BLaER1 (cell line): ENCODE measurements around the gene CLIP1.
"Not testable (repeated sequence)": the region's sequence is repeated elsewhere in the genome, so short reads cannot be mapped to it uniquely, and the experiment has no call there.

Experiments used
- H3K27ac ChIP-seq: shearing (Covaris generic); formaldehyde crosslinking; 2 replicates; pipeline ENCODE4 v1.8.1; 2022
- H3K27me3 ChIP-seq: shearing (Covaris generic); formaldehyde crosslinking; 2 replicates; pipeline ENCODE4 v1.8.1; 2022
- H3K36me3 ChIP-seq: shearing (Covaris generic); formaldehyde crosslinking; 2 replicates; pipeline ENCODE4 v1.8.1; 2022
- H3K4me1 ChIP-seq: shearing (Covaris generic); formaldehyde crosslinking; 2 replicates; pipeline ENCODE4 v1.8.1; 2022
- H3K4me2 ChIP-seq: shearing (Covaris generic); formaldehyde crosslinking; 2 replicates; pipeline ENCODE4 v1.8.1; 2022
- H3K4me3 ChIP-seq: shearing (Covaris generic); formaldehyde crosslinking; 2 replicates; pipeline ENCODE4 v1.8.1; 2022
- H3K9ac ChIP-seq: shearing (Covaris generic); formaldehyde crosslinking; 2 replicates; pipeline ENCODE4 v1.8.1; 2022
- H3K9me3 ChIP-seq: shearing (Covaris generic); formaldehyde crosslinking; 2 replicates; pipeline ENCODE4 v1.8.1; 2022
- H4K20me1 ChIP-seq: shearing (Covaris generic); formaldehyde crosslinking; 2 replicates; pipeline ENCODE4 v1.8.1; 2022
- Cebpa-rat ChIP-seq: shearing (Covaris generic); IDR thresholded peaks from 2 replicates; pipeline ENCODE4 v1.8.1; 2022

CLIP1 gene

DNA sequence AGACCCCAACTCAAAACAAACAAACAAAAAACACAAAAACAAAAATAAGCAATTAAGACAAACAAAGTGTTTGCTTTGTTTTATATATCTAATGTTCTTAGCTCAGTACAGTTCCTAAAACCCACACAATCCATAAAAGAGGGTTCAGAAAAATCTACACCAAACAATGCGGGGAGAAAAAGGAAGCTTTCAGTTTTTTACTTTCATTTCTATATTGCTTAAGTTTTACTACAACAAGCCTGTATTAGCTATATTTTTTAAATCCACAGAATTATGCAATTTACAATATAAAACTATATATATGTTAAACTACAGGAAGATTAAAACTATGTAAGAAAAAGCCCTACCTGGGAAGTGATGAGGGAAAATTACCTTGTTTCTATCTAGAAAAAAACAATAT is 41.4 kb downstream of the CLIP1 start:
- TF ChIP-seq Cebpa-rat = no peak
- peaks cover 65% of the 10 kb centered on the region for H3K36me3 ChIP-seq
- no peak overlapping the region for H3K4me3 ChIP-seq
- peaks cover 8% of the 10 kb centered on the region for H3K4me1 ChIP-seq
- no peak overlapping the region for H3K27ac ChIP-seq
- no peak overlapping the region for H3K4me2 ChIP-seq
- H3K9me3 ChIP-seq = no peaks in the 10 kb centered on the region
- peaks cover 17% of the 10 kb centered on the region; the same call in 1 of the 2 replicates for H4K20me1 ChIP-seq
- H3K27me3 ChIP-seq = no peaks in the 10 kb centered on the region
- no peak overlapping the region for H3K9ac ChIP-seq

DNA sequence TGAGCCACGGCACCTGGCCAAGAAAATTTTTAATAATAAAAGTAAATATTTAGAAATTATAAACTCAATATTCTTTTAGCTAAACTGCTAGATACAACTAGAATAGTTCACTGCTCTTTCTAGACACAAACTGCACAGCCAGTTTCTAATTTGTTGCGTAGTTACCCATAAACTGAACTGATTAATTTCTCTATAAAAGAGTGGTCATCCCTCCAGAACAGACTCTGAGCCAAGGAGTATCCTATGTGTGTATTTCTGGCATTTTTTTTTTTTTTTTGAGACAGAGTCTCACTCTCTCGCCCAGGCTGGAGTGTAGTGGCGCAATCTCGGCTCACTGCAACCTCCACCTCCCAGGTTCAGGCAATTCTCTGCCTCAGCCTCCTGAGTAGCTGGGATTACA is 45.7 kb downstream of the CLIP1 start:
- not testable (repeated sequence) for H3K27me3 ChIP-seq, H3K9ac ChIP-seq, H4K20me1 ChIP-seq, H3K4me3 ChIP-seq, H3K9me3 ChIP-seq, H3K4me1 ChIP-seq, H3K4me2 ChIP-seq, H3K27ac ChIP-seq
- H3K36me3 ChIP-seq = peaks cover 85% of the 10 kb centered on the region

DNA sequence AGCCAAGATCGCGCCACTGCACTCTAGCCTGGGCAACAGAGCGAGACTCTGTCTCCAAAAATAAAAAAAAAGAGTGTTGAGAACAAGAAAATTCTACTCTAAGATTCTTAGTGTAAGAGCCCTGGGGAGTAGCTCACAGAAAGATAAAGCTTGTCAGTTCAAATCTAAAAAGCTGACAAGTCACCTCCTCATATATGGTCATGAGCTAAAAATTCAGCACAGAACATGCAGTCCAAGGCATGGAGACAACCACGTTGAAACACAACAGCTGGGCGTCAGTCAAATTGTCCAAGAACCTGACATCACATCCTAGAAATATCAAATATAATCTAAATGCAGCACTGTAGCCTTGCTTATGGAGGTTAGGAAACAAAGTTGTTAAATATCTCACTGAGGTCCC is 47.8 kb downstream of the CLIP1 start:
- H4K20me1 ChIP-seq = no peaks in the 10 kb centered on the region
- H3K27ac ChIP-seq = no peak overlapping the region
- peaks cover 82% of the 10 kb centered on the region for H3K36me3 ChIP-seq
- H3K4me3 ChIP-seq = no peak overlapping the region
- H3K9me3 ChIP-seq = no peaks in the 10 kb centered on the region
- no peak overlapping the region for H3K4me2 ChIP-seq
- no peak for TF ChIP-seq Cebpa-rat
- H3K9ac ChIP-seq = no peak overlapping the region
- H3K27me3 ChIP-seq = no peaks in the 10 kb centered on the region
- H3K4me1 ChIP-seq = peaks cover 4% of the 10 kb centered on the region; the same call in 1 of the 2 replicates

DNA sequence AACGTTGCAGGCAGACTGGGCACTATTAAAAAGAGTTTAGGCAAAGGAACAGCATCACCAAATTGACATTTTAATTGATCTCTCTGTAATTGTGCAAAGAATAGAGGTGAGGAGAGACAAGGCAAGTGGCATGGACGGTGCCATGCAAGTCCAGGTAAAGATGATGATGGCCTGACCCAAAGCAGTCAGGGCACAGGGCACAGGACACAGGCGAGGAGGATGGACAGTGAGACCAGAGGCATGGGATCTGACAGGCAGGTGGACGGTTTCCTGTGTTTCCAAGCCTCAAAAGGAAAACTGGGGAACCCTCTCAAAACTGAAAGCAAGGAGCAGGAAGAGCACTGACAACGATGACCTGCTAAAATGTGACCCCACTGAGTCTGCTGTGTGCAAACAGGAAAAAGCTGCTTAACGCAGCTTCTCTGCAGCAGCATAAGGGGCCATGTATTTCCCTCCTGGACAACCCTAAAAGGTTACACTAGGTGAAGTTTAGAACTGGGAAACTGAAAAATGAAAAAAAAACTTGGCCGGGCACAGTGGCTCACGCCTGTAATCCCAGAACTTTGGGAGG is 50.9 kb downstream of the CLIP1 start:
- no peak overlapping the region for H3K4me3 ChIP-seq
- H3K9me3 ChIP-seq = no peaks in the 10 kb centered on the region
- peaks cover 7% of the 10 kb centered on the region; the same call in 1 of the 2 replicates for H4K20me1 ChIP-seq
- peaks cover 4% of the 10 kb centered on the region; the same call in 1 of the 2 replicates for H3K4me1 ChIP-seq
- H3K27me3 ChIP-seq = no peaks in the 10 kb centered on the region
- no peak overlapping the region for H3K27ac ChIP-seq
- peaks cover 67% of the 10 kb centered on the region for H3K36me3 ChIP-seq
- TF ChIP-seq Cebpa-rat = no peak
- no peak overlapping the region for H3K4me2 ChIP-seq
- no peak overlapping the region for H3K9ac ChIP-seq

- no peak overlapping the region for H3K9ac ChIP-seq
- H3K36me3 ChIP-seq = peaks cover 56% of the 10 kb centered on the region
These were observed 54.0 kb downstream of the CLIP1 start for GRCh38 chr12:122368361-122369073.

GRCh38 chr12:122367632-122368031 is 54.8 kb downstream of the CLIP1 start:
- not testable (repeated sequence) for H3K9ac ChIP-seq, H3K4me1 ChIP-seq, H3K9me3 ChIP-seq, H3K4me2 ChIP-seq, H3K27ac ChIP-seq, H3K4me3 ChIP-seq, H3K27me3 ChIP-seq
- Histone ChIP-seq H3K36me3 (peaks cover 56% of the 10 kb centered on the region), H4K20me1 (peaks cover 14% of the 10 kb centered on the region)

More at GRCh38 chr12:122368361-122369073, 54.0 kb downstream of the CLIP1 start:
- H3K27ac ChIP-seq = no peak overlapping the region
- H3K4me2 ChIP-seq = no peak overlapping the region
- no peaks in the 10 kb centered on the region for H3K27me3 ChIP-seq
- H4K20me1 ChIP-seq = peaks cover 9% of the 10 kb centered on the region
- no peaks in the 10 kb centered on the region for H3K9me3 ChIP-seq
- H3K4me1 ChIP-seq = no peaks in the 10 kb centered on the region
- no peak overlapping the region for H3K4me3 ChIP-seq
- no peak for TF ChIP-seq Cebpa-rat

DNA sequence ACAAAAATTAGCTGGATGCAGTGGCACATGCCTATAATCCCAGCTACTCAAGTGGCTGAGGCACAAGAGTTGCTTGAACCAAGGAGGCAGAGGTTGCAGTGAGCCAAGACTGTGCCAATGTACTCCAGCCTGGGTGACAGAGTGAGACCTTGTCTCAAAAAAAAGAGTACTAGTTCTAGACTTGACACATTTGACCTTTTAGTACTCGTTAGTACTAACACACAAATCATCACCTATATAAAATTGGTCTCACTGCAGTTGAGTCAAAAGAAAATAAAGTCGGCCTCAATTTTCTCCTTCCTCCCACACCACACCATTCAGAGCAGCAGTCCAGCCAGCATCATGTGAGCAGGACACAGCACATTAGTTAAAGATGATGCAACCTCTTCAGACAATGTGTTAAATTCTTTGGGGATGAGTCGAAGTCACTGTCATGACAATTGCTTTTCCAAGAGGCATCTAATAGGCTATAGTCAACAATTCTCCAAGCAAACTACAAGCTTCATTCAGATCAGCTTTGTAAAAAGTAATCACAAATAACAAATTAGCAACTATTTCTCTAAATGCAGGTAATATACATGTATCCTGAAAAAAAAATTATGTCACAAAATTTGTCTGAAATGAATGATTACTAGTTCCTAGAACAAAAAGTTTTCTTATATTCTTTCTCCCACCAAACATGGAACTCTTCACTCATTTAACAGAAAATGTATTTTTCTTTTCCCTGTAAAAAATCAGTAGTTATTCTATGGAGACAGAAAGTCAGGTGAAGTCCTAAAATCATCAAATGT is 55.6 kb downstream of the CLIP1 start:
- H3K4me3 ChIP-seq = no peak overlapping the region
- no peak overlapping the region for H3K4me2 ChIP-seq
- H3K27me3 ChIP-seq = no peaks in the 10 kb centered on the region
- H3K9ac ChIP-seq = no peak overlapping the region
- no peak overlapping the region for H3K27ac ChIP-seq
- H4K20me1 ChIP-seq = peaks cover 14% of the 10 kb centered on the region
- peaks cover 52% of the 10 kb centered on the region for H3K36me3 ChIP-seq
- TF ChIP-seq Cebpa-rat = no peak
- no peaks in the 10 kb centered on the region for H3K9me3 ChIP-seq
- no peaks in the 10 kb centered on the region for H3K4me1 ChIP-seq

DNA sequence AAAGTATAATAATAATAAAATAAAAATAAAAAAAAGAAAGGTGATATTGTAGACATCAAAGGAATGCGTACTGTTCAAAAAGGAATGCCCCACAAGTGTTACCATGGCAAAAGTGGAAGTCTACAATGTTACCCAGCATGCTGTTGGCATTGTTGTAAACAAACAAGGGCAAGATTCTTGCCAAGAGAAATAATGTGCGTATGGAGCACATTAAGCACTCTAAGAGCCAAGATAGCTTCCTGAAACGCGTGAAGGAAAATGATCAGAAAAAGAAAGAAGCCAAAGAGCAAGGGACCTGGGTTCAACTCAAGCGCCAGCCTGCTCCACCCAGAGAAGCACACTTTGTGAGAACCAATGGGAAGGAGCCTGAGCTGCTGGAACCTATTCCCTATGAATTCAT is 57.2 kb downstream of the CLIP1 start:
- H3K4me1 ChIP-seq, H3K4me2 ChIP-seq, H3K27me3 ChIP-seq, H3K4me3 ChIP-seq, H3K9me3 ChIP-seq, H3K27ac ChIP-seq, H3K9ac ChIP-seq: not testable (repeated sequence)
- H4K20me1 ChIP-seq = peaks cover 14% of the 10 kb centered on the region
- peaks cover 60% of the 10 kb centered on the region for H3K36me3 ChIP-seq

- no peak overlapping the region for H3K4me2 ChIP-seq
- H3K27ac ChIP-seq = no peak overlapping the region
- no peak for TF ChIP-seq Cebpa-rat
- no peaks in the 10 kb centered on the region for H3K27me3 ChIP-seq
- no peak overlapping the region for H3K9ac ChIP-seq
- no peaks in the 10 kb centered on the region for H3K4me1 ChIP-seq
- H3K4me3 ChIP-seq = no peak overlapping the region
- peaks cover 62% of the 10 kb centered on the region for H3K36me3 ChIP-seq
- H4K20me1 ChIP-seq = peaks cover 14% of the 10 kb centered on the region
- no peaks in the 10 kb centered on the region for H3K9me3 ChIP-seq
These were observed 58.7 kb downstream of the CLIP1 start for GRCh38 chr12:122363782-122364181.

DNA sequence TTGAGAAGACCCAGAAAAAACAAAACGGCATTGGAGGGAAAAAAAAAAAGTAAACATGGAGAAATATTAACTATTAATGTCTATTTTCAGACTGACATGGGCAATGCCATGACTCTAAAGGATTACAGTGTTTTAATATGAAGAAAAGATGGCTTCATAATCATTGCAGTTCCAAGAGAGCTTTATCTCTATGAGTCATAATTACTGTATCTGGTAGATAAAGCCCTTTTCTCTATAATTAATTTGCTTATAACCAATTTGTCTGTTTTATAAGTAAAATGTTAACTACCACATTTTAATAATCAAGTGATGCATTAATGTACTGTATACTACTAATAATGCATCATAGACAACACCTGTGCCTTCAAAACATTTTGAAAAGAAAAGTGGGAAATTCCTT is 59.7 kb downstream of the CLIP1 start:
- no peaks in the 10 kb centered on the region for H3K4me1 ChIP-seq
- no peak for TF ChIP-seq Cebpa-rat
- peaks cover 60% of the 10 kb centered on the region for H3K36me3 ChIP-seq
- no peaks in the 10 kb centered on the region for H3K27me3 ChIP-seq
- H3K9ac ChIP-seq = no peak overlapping the region
- no peaks in the 10 kb centered on the region for H3K9me3 ChIP-seq
- H3K4me3 ChIP-seq = no peak overlapping the region
- peaks cover 12% of the 10 kb centered on the region for H4K20me1 ChIP-seq
- H3K4me2 ChIP-seq = no peak overlapping the region
- no peak overlapping the region for H3K27ac ChIP-seq

DNA sequence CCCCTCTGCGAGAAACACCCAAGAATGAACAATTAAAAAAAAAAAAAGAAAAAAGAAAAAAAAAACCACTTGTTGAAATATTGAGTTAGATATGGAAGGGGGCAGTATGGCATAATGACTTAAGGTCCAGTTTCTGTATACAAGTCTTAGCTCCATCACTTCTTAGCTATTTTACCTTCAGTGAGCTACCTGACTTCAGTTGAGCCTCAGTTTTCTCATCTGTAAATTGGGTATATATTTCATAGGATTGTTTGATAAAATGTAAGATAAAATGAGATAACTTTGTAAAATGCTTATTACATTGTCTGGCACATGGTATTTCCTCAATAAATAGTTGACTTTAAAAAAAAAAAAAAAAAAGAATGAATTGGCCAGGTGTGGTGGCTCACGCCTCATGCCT is 64.1 kb downstream of the CLIP1 start:
- peaks cover 73% of the 10 kb centered on the region for H3K36me3 ChIP-seq
- H4K20me1 ChIP-seq, H3K27ac ChIP-seq, H3K9ac ChIP-seq, H3K4me3 ChIP-seq, H3K4me2 ChIP-seq, H3K27me3 ChIP-seq, H3K4me1 ChIP-seq, H3K9me3 ChIP-seq: not testable (repeated sequence)

DNA sequence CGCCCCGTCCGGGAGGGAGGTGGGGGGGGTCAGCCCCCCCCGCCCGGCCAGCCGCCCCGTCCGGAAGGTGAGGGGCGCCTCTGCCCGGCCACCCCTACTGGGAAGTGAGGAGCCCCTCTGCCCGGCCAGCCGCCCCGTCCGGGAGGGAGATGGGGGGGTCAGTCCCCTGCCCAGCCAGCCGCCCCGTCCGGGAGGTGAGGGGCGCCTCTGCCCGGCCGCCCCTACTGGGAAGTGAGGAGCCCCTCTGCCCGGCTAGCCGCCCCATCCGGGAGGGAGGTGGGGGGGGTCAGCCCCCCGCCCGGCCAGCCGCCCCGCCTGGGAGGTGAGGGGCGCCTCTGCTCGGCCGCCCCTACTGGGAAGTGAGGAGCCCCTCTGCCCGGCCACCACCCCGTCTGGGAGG is 64.9 kb downstream of the CLIP1 start:
- not testable (repeated sequence) for H3K4me1 ChIP-seq, H3K27ac ChIP-seq, H3K9ac ChIP-seq, H3K4me2 ChIP-seq, H3K9me3 ChIP-seq, H4K20me1 ChIP-seq, H3K27me3 ChIP-seq, H3K4me3 ChIP-seq
- H3K36me3 ChIP-seq = peaks cover 76% of the 10 kb centered on the region

GRCh38 chr12:122356991-122357390 is 65.5 kb downstream of the CLIP1 start:
- H3K36me3 ChIP-seq = peaks cover 78% of the 10 kb centered on the region
- H3K4me1 ChIP-seq, H3K4me2 ChIP-seq: not testable (repeated sequence)

More at GRCh38 chr12:122356991-122357390, 65.5 kb downstream of the CLIP1 start:
- H3K9ac ChIP-seq, H3K9me3 ChIP-seq, H3K27ac ChIP-seq, H4K20me1 ChIP-seq, H3K4me3 ChIP-seq, H3K27me3 ChIP-seq: not testable (repeated sequence)
